Measurements from ENCODE around the gene HELZ2. TPM values are rescaled to one million over a fixed set of nuclear protein-coding genes. Genes with fewer than 3 reads are reported as not detected.

HELZ2 gene
- total and polyA plus RNA-seq, 2 donors (not counting 1 experiment from before 2014, with no cell fraction given): 3.3 to 47.6 TPM

GRCh38 chr20:63589261-63590217, 15.5 kb upstream of the HELZ2 start:
- no peaks in the 10 kb centered on the region for H4K20me1 ChIP-seq (ENCODE audit: control insufficient read depth, extremely low read depth, insufficient read depth, low read length)
- no peak overlapping the region for H3K27ac ChIP-seq (ENCODE audit: insufficient read depth, low read length)
- peaks cover 16% of the 10 kb centered on the region for H3K36me3 ChIP-seq (ENCODE audit: control insufficient read depth, insufficient read depth, low read length)
- no peak overlapping the region for H2AFZ ChIP-seq (ENCODE audit: low read length)
- peaks cover 8% of the 10 kb centered on the region for H3K4me1 ChIP-seq (ENCODE audit: control insufficient read depth, extremely low read depth, insufficient read depth, low read length)
- no peak for DNase-seq (ENCODE audit: low read depth in 2 of 2)
- no peaks in the 10 kb centered on the region for H3K79me2 ChIP-seq (ENCODE audit: control insufficient read depth, insufficient read depth, low read length)
- no peaks in the 10 kb centered on the region for H3K27me3 ChIP-seq (ENCODE audit: control insufficient read depth, insufficient read depth, low read length)
- no peak overlapping the region for H3K9ac ChIP-seq (ENCODE audit: insufficient read depth, low read length)
- H3K4me3 ChIP-seq (replicated peaks in 1 of 4; ENCODE audit: control extremely low read depth in 1 of 4, insufficient read depth in 1 of 4, low read depth in 3 of 4, low read length in 4 of 4): no peak overlapping the region
- no peak overlapping the region for H3K4me2 ChIP-seq (ENCODE audit: extremely low read depth, insufficient read depth, low read length)
- TF ChIP-seq CTCF (conservative IDR thresholded peaks at IDR 0.05 in 1 of 2, IDR thresholded peaks at IDR 0.05 in 1 of 2; ENCODE audit: low read depth in 1 of 2, low read length in 2 of 2) (no peak), EZH2 (IDR thresholded peaks at IDR 0.05; ENCODE audit: low read length, missing control alignments) (no peak)
- no peaks in the 10 kb centered on the region for H3K9me3 ChIP-seq (ENCODE audit: control insufficient read depth, insufficient read depth, low read depth, low read length)

- Histone ChIP-seq H3K27me3 (ENCODE audit: control insufficient read depth, insufficient read depth, low read length) (no peaks in the 10 kb centered on the region), H2AFZ (ENCODE audit: low read length) (no peak overlapping the region), H3K9me3 (ENCODE audit: control insufficient read depth, insufficient read depth, low read depth, low read length) (no peaks in the 10 kb centered on the region), H3K36me3 (ENCODE audit: control insufficient read depth, insufficient read depth, low read length) (peaks cover 14% of the 10 kb centered on the region), H3K9ac (ENCODE audit: insufficient read depth, low read length) (no peak overlapping the region), H3K27ac (ENCODE audit: insufficient read depth, low read length) (no peak overlapping the region), H3K4me3 (replicated peaks in 1 of 4; ENCODE audit: control extremely low read depth in 1 of 4, insufficient read depth in 1 of 4, low read depth in 3 of 4, low read length in 4 of 4) (no peak overlapping the region), H3K79me2 (ENCODE audit: control insufficient read depth, insufficient read depth, low read length) (no peaks in the 10 kb centered on the region), H3K4me2 (ENCODE audit: extremely low read depth, insufficient read depth, low read length) (no peak overlapping the region), H3K4me1 (ENCODE audit: control insufficient read depth, extremely low read depth, insufficient read depth, low read length) (no peaks in the 10 kb centered on the region), H4K20me1 (ENCODE audit: control insufficient read depth, extremely low read depth, insufficient read depth, low read length) (no peaks in the 10 kb centered on the region)
- DNase-seq (ENCODE audit: low read depth in 2 of 2): no peak
- TF ChIP-seq EZH2 (IDR thresholded peaks at IDR 0.05; ENCODE audit: low read length, missing control alignments) (no peak), CTCF (conservative IDR thresholded peaks at IDR 0.05 in 1 of 2, IDR thresholded peaks at IDR 0.05 in 1 of 2; ENCODE audit: low read depth in 1 of 2, low read length in 2 of 2) (no peak)
These were observed 14.6 kb upstream of the HELZ2 start for GRCh38 chr20:63588641-63589041.

- Histone ChIP-seq H4K20me1 (ENCODE audit: control insufficient read depth, extremely low read depth, insufficient read depth, low read length) (no peaks in the 10 kb centered on the region), H3K4me2 (ENCODE audit: extremely low read depth, insufficient read depth, low read length) (no peak overlapping the region), H3K9ac (ENCODE audit: insufficient read depth, low read length) (no peak overlapping the region), H2AFZ (ENCODE audit: low read length) (no peak overlapping the region), H3K4me3 (replicated peaks in 1 of 4; ENCODE audit: control extremely low read depth in 1 of 4, insufficient read depth in 1 of 4, low read depth in 3 of 4, low read length in 4 of 4) (no peak overlapping the region), H3K4me1 (ENCODE audit: control insufficient read depth, extremely low read depth, insufficient read depth, low read length) (no peaks in the 10 kb centered on the region), H3K36me3 (ENCODE audit: control insufficient read depth, insufficient read depth, low read length) (peaks cover 14% of the 10 kb centered on the region), H3K27ac (ENCODE audit: insufficient read depth, low read length) (no peak overlapping the region), H3K9me3 (ENCODE audit: control insufficient read depth, insufficient read depth, low read depth, low read length) (no peaks in the 10 kb centered on the region), H3K27me3 (ENCODE audit: control insufficient read depth, insufficient read depth, low read length) (no peaks in the 10 kb centered on the region), H3K79me2 (ENCODE audit: control insufficient read depth, insufficient read depth, low read length) (no peaks in the 10 kb centered on the region)
- no peak for TF ChIP-seq CTCF (conservative IDR thresholded peaks at IDR 0.05 in 1 of 2, IDR thresholded peaks at IDR 0.05 in 1 of 2; ENCODE audit: low read depth in 1 of 2, low read length in 2 of 2)
- TF ChIP-seq EZH2 (IDR thresholded peaks at IDR 0.05; ENCODE audit: low read length, missing control alignments): no peak
- DNase-seq (ENCODE audit: low read depth in 2 of 2): no peak
These were observed 13.9 kb upstream of the HELZ2 start for GRCh38 chr20:63587776-63588591.

Data from fibroblast of lung (primary cell).